ENCODE measurements around the gene ENC1. TPM values are rescaled to one million over a fixed set of nuclear protein-coding genes. Genes with fewer than 3 reads are reported as not detected.

The ENC1 gene
- total RNA-seq, 1 donor from 2014 or later, result 363 TPM

DNA sequence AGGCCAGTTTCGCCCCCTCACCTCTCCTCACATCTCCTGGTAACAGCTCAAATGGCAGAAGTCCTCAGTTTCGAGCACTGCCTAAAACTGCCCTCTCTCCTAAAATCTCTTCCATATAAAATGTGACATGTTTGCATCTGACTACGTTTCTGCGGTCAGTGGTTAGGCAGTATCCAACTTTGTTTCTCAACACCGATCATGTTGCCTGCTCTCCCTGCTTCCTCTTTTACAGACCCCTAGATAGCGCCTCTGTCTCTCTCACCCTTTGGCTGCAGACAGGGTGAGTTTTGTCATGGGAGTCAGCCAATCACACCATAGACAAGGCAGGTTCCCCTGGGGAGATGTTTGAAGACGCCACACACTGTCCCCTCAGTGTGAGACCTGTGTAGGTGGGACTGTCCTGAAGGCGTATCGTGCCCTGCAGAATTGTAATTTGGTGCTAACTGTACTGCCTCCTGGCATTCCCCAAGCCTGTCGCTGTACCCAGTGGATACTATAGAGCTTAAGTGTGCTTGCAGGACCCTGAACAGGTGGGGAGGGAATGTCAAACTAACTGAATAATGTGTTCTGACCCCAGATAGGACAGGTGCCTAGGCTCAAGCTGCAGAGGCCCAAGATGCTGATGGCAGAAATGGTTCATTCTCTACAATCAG is 45.6 kb upstream of the ENC1 start:
- Histone ChIP-seq H3K4me1 (ENCODE audit: insufficient read depth, low read length) (peaks cover 21% of the 10 kb centered on the region), H3K36me3 (ENCODE audit: insufficient read depth, low read length) (peaks cover 4% of the 10 kb centered on the region), H3K9ac (ENCODE audit: low read length) (peak overlapping the region; percentile 91), H3K79me2 (ENCODE audit: insufficient read depth, low read length) (peaks cover 21% of the 10 kb centered on the region), H2AFZ (ENCODE audit: low read depth, low read length) (peak overlapping the region; percentile 89), H3K4me2 (ENCODE audit: low read length) (peak overlapping the region; percentile 94), H3K9me3 (ENCODE audit: insufficient read depth, low read depth, low read length) (no peaks in the 10 kb centered on the region), H3K27me3 (ENCODE audit: insufficient read depth, low read length) (no peaks in the 10 kb centered on the region), H3K27ac (ENCODE audit: low read depth, low read length) (no peak overlapping the region), H4K20me1 (ENCODE audit: insufficient read depth, low read length) (peaks cover 17% of the 10 kb centered on the region), H3K4me3 (ENCODE audit: insufficient read depth, low read depth, low read length) (peak overlapping the region; percentile 88)
- FAIRE-seq (no peak), DNase-seq (ENCODE audit: low read depth) (peak; percentile 30)
- no peak overlapping the region for H3K27ac Mint-ChIP-seq (ENCODE audit: unreplicated experiment)
- H3K9me3 Mint-ChIP-seq (ENCODE audit: unreplicated experiment), result no peaks in the 10 kb centered on the region
- TF ChIP-seq, protein P1, sequence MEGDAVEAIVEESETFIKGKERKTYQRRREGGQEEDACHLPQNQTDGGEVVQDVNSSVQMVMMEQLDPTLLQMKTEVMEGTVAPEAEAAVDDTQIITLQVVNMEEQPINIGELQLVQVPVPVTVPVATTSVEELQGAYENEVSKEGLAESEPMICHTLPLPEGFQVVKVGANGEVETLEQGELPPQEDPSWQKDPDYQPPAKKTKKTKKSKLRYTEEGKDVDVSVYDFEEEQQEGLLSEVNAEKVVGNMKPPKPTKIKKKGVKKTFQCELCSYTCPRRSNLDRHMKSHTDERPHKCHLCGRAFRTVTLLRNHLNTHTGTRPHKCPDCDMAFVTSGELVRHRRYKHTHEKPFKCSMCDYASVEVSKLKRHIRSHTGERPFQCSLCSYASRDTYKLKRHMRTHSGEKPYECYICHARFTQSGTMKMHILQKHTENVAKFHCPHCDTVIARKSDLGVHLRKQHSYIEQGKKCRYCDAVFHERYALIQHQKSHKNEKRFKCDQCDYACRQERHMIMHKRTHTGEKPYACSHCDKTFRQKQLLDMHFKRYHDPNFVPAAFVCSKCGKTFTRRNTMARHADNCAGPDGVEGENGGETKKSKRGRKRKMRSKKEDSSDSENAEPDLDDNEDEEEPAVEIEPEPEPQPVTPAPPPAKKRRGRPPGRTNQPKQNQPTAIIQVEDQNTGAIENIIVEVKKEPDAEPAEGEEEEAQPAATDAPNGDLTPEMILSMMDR (IDR thresholded peaks at IDR 0.05; ENCODE audit: insufficient read depth, low read depth, low read length), result no peak
- TF ChIP-seq EZH2 (IDR thresholded peaks at IDR 0.05; ENCODE audit: insufficient read depth, low read length), result no peak
- no peaks in the 10 kb centered on the region for H3K36me3 Mint-ChIP-seq (ENCODE audit: low read depth, unreplicated experiment)
- peaks cover 9% of the 10 kb centered on the region for H3K4me1 Mint-ChIP-seq (ENCODE audit: low read depth, unreplicated experiment)
- H3K27me3 Mint-ChIP-seq (ENCODE audit: low read depth, unreplicated experiment), result no peaks in the 10 kb centered on the region
- H3K4me3 Mint-ChIP-seq (ENCODE audit: unreplicated experiment), result peak overlapping the region; percentile 79

DNA sequence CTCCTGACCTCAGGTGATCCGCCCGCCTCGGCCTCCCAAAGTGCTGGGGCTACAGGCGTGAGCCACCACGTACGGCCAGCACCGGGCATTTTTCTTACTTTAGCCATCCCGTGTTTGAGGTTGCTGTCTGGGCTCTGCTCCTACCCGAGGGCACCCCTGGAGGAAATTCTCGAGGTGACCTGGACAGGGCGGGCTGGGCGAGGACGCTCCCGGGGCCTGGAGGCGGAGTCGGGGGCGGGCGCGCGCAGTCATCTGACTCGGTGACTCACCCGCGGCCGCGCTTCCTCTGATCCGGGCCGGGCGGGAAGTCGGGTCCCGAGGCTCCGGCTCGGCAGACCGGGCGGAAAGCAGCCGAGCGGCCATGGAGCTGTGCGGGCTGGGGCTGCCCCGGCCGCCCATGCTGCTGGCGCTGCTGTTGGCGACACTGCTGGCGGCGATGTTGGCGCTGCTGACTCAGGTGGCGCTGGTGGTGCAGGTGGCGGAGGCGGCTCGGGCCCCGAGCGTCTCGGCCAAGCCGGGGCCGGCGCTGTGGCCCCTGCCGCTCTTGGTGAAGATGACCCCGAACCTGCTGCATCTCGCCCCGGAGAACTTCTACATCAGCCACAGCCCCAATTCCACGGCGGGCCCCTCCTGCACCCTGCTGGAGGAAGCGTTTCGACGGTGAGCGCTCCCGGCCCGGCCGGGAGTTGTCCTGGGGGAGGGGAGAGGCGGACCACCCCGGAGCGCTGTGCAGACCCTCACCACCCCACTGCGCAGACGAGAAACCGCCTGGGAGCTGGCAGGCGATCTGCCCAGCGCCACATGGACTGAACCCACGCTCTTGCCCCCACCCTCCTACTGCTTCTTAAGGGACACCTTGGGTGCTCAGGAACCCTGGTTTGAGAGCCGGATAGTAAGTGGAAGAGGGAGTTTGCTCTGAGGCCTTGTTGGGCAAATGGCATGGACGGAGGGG is 44.6 kb upstream of the ENC1 start, which contains the start of gene HEXB:
TSS of gene HEXB (plus strand) at position 334 of the 952 bp plus-strand sequence. CDS start at position 362, 28 bp downstream.
- peaks cover 12% of the 10 kb centered on the region for H3K4me1 Mint-ChIP-seq (ENCODE audit: low read depth, unreplicated experiment)
- Histone ChIP-seq H4K20me1 (ENCODE audit: insufficient read depth, low read length) (peaks cover 17% of the 10 kb centered on the region), H3K27me3 (ENCODE audit: insufficient read depth, low read length) (no peaks in the 10 kb centered on the region), H3K9me3 (ENCODE audit: insufficient read depth, low read depth, low read length) (no peaks in the 10 kb centered on the region), H3K4me1 (ENCODE audit: insufficient read depth, low read length) (peaks cover 21% of the 10 kb centered on the region), H2AFZ (ENCODE audit: low read depth, low read length) (peak within 1 kb of the TSS; percentile 89), H3K4me3 (ENCODE audit: insufficient read depth, low read depth, low read length) (peak within 1 kb of the TSS; percentile 88), H3K9ac (ENCODE audit: low read length) (peak within 1 kb of the TSS; percentile 91), H3K79me2 (ENCODE audit: insufficient read depth, low read length) (peaks cover 21% of the 10 kb centered on the region), H3K36me3 (ENCODE audit: insufficient read depth, low read length) (peaks cover 3% of the 10 kb centered on the region), H3K27ac (ENCODE audit: low read depth, low read length) (peak within 1 kb of the TSS; percentile 73), H3K4me2 (ENCODE audit: low read length) (peak within 1 kb of the TSS; percentile 94)
- H3K4me3 Mint-ChIP-seq (ENCODE audit: unreplicated experiment), result peak within 1 kb of the TSS; percentile 83
- no peaks in the 10 kb centered on the region for H3K9me3 Mint-ChIP-seq (ENCODE audit: unreplicated experiment)
- no peaks in the 10 kb centered on the region for H3K27me3 Mint-ChIP-seq (ENCODE audit: low read depth, unreplicated experiment)
- FAIRE-seq (no peak), DNase-seq (ENCODE audit: low read depth) (peak; percentile 62)
- TF ChIP-seq, protein P1 (IDR thresholded peaks at IDR 0.05; ENCODE audit: insufficient read depth, low read depth, low read length), result no peak
- TF ChIP-seq EZH2 (IDR thresholded peaks at IDR 0.05; ENCODE audit: insufficient read depth, low read length), result no peak
- peak within 1 kb of the TSS; percentile 77 for H3K27ac Mint-ChIP-seq (ENCODE audit: unreplicated experiment)
- H3K36me3 Mint-ChIP-seq (ENCODE audit: low read depth, unreplicated experiment), result no peaks in the 10 kb centered on the region
